Thyroid gland (tissue), 4 donors: Measurements from ENCODE around the gene GFRA1. TPM values are rescaled to one million over a fixed set of nuclear protein-coding genes. Genes with fewer than 3 reads are reported as not detected.

Source experiments
- DNase-seq, 2 donors: peaks; one replicate each; pipeline ENCODE4 v3.0.0-alpha.2; 2019
- H3K27ac ChIP-seq, 3 donors: fragments of 200-600 bp; sonication (generic); 1 replicate in 2 of 3; 2 replicates in 1 of 3; pipeline ENCODE4 v1.5.1; 2016 to 2019; ENCODE audit warnings: mild to moderate bottlenecking in 1 of 3, moderate library complexity in 1 of 3
- H3K27me3 ChIP-seq: fragments of 200-600 bp; sonication (generic); one replicate; pipeline ENCODE4 v1.5.1; 2019
- H3K36me3 ChIP-seq, 2 donors: fragments of 200-600 bp; sonication (generic); one replicate each; pipeline ENCODE4 v1.5.1; 2016 to 2019
- H3K4me1 ChIP-seq, 2 donors: fragments of 200-600 bp; sonication (generic); one replicate each; pipeline ENCODE4 v1.5.1; 2017 to 2019
- H3K4me3 ChIP-seq, 3 donors: fragments of 200-600 bp; sonication (generic); replicated peaks in 1 of 3; 1 replicate in 2 of 3; 2 replicates in 1 of 3; pipeline ENCODE4 v1.5.1; 2016; ENCODE audit warnings: mild to moderate bottlenecking in 1 of 3
- H3K9me3 ChIP-seq: fragments of 200-600 bp; sonication (generic); one replicate; pipeline ENCODE4 v1.5.1; 2017
- POLR2A ChIP-seq, 2 donors: fragments of 450-650 bp; IDR thresholded peaks; one replicate each; pipeline ENCODE4 v1.6.1; 2017; ENCODE audit warnings: antibody characterized with exemption in 2 of 2, mild to moderate bottlenecking in 2 of 2, moderate library complexity in 1 of 2
- WGBS, 2 donors: methylation state at CpG; one replicate each; pipeline ENCODE4 v1.1.5; 2017; 5-methylcytosine and 5-hydroxymethylcytosine counted together
- intact Hi-C: fragments of 100-400 bp; cut with DNase I; formaldehyde crosslinking; loops from one replicate; pipeline ENCODE4 v1.15.1; 2023
- total RNA-seq, 4 donors: library from RNA; depleted of rRNA; stranded (reverse); fragments of >200 nt; gene quantifications; one replicate each; pipeline ENCODE4 v1.2.3, GENCODE V29; 2016
- TF ChIP-seq, protein P1 (sequence below), 6 experiments: fragments of 200-600 bp in 3 of 6; fragments of 450-650 bp in 3 of 6; sonication (generic) in 3 of 6; IDR thresholded peaks; one replicate each; pipeline ENCODE4 v1.5.1; 2016 to 2019; ENCODE audit warnings: antibody characterized with exemption in 6 of 6, mild to moderate bottlenecking in 2 of 6, inconsistent platforms in 1 of 6, moderate library complexity in 1 of 6

Gene GFRA1
- total RNA-seq, 4 donors from 2014 or later, result 4.4 to 18.0 (median 5.5) TPM

DNA sequence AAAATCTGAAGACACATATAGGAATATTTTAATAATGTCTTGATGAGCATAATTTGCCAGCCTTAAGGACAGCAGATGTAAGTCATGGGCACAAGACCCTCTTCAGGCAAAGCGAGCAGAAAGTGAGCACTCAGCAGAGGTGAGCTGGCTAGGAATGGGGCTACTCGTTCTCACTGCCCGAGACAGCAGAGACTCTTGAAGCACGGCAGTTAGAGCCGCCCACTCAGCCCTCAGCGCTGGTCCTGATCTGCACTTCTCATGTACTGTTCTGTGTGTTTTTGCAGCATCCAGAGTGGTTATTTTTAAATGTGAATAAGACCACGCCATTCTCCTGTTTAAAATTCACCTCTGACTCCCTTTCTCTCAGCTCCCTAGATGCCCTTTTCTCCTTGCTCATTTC lies 65.3 kb downstream of the GFRA1 start:
- WGBS, 2 donors, result 32 to 45% methylated on average over 7 of the region's 7 CpGs
- intact Hi-C loops, result no loop called here

DNA sequence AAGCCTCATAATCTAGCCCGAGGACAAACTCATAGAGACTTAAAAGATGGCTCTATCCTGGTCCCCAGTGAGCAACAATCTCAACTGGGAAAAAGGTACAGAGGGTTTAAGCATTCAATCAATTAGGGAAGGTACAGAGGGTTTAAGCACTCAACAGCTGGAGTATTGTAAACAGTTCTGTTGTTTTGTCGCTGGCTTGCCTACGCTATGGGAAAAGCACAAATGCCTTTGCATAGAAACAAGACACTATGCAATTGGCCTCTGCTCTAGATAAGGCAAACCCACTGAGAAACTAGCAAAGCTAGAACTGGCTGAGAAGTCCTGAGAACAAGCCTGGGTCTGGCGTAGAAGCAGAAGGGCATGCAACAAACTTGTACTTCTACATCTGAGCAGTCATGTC lies 69.3 kb downstream of the GFRA1 start:
- intact Hi-C loops, result no loop called here
- WGBS, 2 donors, result 86 to 93% methylated on average over 4 of the region's 4 CpGs

More for the DNA sequence above, 65.3 kb downstream of the GFRA1 start:
- no peak for TF ChIP-seq POLR2A (IDR thresholded peaks at IDR 0.05)
- TF ChIP-seq, protein P1, sequence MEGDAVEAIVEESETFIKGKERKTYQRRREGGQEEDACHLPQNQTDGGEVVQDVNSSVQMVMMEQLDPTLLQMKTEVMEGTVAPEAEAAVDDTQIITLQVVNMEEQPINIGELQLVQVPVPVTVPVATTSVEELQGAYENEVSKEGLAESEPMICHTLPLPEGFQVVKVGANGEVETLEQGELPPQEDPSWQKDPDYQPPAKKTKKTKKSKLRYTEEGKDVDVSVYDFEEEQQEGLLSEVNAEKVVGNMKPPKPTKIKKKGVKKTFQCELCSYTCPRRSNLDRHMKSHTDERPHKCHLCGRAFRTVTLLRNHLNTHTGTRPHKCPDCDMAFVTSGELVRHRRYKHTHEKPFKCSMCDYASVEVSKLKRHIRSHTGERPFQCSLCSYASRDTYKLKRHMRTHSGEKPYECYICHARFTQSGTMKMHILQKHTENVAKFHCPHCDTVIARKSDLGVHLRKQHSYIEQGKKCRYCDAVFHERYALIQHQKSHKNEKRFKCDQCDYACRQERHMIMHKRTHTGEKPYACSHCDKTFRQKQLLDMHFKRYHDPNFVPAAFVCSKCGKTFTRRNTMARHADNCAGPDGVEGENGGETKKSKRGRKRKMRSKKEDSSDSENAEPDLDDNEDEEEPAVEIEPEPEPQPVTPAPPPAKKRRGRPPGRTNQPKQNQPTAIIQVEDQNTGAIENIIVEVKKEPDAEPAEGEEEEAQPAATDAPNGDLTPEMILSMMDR (IDR thresholded peaks at IDR 0.05), result no peak
- Histone ChIP-seq H3K27me3 (no peaks in the 10 kb centered on the region), H3K4me3 (no peak overlapping the region), H3K36me3 (no peaks in the 10 kb centered on the region), H3K4me1 (no peaks in the 10 kb centered on the region), H3K9me3 (no peaks in the 10 kb centered on the region), H3K27ac (no peak overlapping the region)
- no peak for DNase-seq

DNA sequence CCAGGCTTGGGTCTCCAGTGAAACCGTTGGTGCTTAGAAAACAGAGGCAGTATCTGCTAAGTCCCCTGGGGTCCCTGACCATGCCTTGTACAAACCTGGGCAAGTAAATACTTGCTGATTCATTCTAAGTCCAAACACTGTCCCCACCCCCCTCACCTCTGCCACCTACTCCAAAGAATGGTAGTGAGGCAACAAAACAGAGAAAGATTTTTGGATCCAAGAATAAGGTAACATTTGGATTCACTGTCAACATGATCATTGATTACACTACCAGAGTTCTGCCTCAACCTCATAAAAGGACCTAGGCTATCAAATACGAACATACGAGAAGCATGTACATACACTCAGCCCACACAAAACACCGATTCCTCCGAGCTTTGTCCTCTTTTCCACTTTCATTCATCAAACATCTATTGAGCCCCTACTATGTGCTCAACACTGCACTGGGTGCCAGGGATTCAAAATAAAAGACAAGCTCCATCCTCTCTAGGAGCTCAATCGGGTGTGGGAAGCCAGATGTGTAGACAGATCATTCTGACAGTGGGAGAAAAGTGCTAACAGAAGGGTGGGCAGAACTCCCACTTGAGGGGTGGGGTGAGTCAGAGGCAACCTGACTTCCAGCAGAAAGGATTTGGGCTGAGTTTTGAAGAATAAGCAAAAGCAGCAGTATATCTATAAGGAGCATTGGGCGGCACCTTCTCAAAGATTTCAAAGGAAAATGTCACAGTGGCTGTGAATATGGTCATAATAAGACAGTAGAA lies 71.2 kb downstream of the GFRA1 start:
- 92 to 93% methylated on average over 7 of the region's 7 CpGs for WGBS, 2 donors
- intact Hi-C loops, result no loop called here
- H3K27me3 ChIP-seq, result no peaks in the 10 kb centered on the region
- H3K36me3 ChIP-seq, result no peaks in the 10 kb centered on the region
- H3K4me3 ChIP-seq, result no peak overlapping the region
- H3K9me3 ChIP-seq, result no peaks in the 10 kb centered on the region
- no peaks in the 10 kb centered on the region for H3K4me1 ChIP-seq
- H3K27ac ChIP-seq, result no peak overlapping the region
- TF ChIP-seq, protein P1 (IDR thresholded peaks at IDR 0.05), result no peak
- no peak for TF ChIP-seq POLR2A (IDR thresholded peaks at IDR 0.05)
- DNase-seq, result no peak

More for the DNA sequence above, 69.3 kb downstream of the GFRA1 start:
- H3K4me1 ChIP-seq, result no peaks in the 10 kb centered on the region
- TF ChIP-seq, protein P1 (IDR thresholded peaks at IDR 0.05), result no peak
- TF ChIP-seq POLR2A (IDR thresholded peaks at IDR 0.05), result no peak
- H3K36me3 ChIP-seq, result no peaks in the 10 kb centered on the region
- no peak for DNase-seq
- no peaks in the 10 kb centered on the region for H3K9me3 ChIP-seq
- no peak overlapping the region for H3K4me3 ChIP-seq
- H3K27me3 ChIP-seq, result no peaks in the 10 kb centered on the region
- H3K27ac ChIP-seq, result no peak overlapping the region

DNA sequence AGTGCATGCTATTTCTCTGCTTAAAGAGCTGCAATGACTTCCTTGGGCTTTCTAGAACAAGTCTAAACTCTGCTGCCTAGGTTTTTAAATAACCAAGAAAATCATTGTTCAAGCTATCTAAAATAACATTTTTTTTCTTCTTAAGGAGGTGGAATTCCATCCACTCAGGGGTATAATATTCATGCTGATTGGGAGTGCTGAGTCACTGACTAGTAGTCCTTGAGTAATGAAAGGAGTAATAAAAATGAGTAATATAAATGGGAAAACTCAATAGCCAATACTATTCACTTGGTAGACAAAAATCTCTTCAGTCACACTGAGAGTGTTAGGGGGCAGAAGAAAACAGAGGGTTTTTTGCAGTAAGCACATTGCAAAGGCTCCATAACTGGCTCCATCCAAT lies 72.0 kb downstream of the GFRA1 start:
- H3K9me3 ChIP-seq, result no peaks in the 10 kb centered on the region
- no peak overlapping the region for H3K4me3 ChIP-seq
- DNase-seq, result no peak
- no peaks in the 10 kb centered on the region for H3K27me3 ChIP-seq
- H3K27ac ChIP-seq, result no peak overlapping the region
- intact Hi-C loops, result no loop called here
- H3K36me3 ChIP-seq, result no peaks in the 10 kb centered on the region
- no peaks in the 10 kb centered on the region for H3K4me1 ChIP-seq
- TF ChIP-seq POLR2A (IDR thresholded peaks at IDR 0.05), result no peak
- TF ChIP-seq, protein P1 (IDR thresholded peaks at IDR 0.05), result no peak

DNA sequence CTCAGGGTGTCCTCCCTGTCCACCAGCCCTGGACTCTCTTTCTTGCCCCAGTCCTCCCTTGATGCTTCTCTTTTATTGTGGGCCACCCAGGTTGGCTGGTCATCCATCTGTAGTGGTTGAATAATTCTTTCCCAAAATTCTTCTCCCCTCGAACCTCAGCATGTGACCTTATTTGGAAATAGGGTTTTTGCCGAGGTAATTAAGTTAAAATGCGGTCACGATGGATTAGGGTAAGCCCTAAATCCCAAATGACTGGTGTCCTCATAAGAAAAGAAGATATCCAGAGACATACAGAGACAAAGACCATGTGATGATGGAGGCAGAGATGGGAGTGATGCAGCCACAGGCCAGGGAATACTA lies 74.3 kb downstream of the GFRA1 start:
- Histone ChIP-seq H3K27ac (no peak overlapping the region), H3K27me3 (no peaks in the 10 kb centered on the region), H3K36me3 (no peaks in the 10 kb centered on the region), H3K4me1 (no peaks in the 10 kb centered on the region), H3K4me3 (no peak overlapping the region), H3K9me3 (no peaks in the 10 kb centered on the region)
- DNase-seq, result no peak
- TF ChIP-seq, protein P1 (IDR thresholded peaks at IDR 0.05), result no peak
- TF ChIP-seq POLR2A (IDR thresholded peaks at IDR 0.05), result no peak
- intact Hi-C loops, result no loop called here
- WGBS, 2 donors, result 82 to 88% methylated on average over 4 of the region's 4 CpGs
